Midbrain (tissue), 1 donor: ENCODE results near the gene TMEM273.

Source experiments
- DNase-seq: peaks from one replicate; lab custom pipeline; 2025; lab: John Stamatoyannopoulos, UW

The TMEM273 gene

DNA sequence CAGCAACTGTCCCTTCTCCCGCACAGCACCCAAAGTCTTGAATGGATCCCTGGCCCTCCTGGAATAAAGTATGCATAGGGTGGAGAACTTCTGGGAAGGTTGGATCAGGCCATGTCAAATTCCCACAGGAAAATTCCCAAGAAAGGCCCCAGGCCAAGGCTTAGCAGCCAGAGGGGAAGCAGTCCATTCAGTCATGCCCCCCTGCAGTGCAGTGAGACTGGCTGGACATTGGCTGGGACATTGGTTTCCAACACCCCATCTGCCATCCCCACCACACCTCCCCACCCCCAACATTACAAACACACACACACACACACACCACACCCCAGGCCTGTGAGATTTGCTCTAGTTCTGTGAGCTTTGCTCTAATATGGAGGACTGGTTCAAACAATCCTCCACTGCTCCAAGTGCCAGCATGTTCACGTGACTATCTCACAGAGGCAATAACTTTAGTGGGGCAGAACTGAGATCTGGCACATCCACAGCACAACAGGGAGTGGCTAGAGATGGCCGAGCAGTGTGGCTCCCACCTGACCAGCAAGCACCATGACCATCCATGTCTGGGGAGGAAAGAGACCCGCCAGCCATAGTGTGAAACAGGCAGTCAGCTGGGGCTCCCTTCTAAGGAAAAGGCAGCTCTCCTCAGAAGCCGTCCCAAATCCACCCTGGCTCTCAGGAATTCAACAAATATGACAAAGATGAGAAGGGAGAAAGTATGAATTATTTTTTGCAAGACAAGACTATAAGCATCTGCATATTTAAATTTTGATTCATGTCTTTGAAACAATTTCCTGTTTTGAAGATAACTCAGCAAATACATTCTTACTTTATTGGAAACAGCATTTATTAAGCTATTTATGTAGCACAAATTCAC lies 47.6 kb downstream of the TMEM273 start:
- no peak for DNase-seq

DNA sequence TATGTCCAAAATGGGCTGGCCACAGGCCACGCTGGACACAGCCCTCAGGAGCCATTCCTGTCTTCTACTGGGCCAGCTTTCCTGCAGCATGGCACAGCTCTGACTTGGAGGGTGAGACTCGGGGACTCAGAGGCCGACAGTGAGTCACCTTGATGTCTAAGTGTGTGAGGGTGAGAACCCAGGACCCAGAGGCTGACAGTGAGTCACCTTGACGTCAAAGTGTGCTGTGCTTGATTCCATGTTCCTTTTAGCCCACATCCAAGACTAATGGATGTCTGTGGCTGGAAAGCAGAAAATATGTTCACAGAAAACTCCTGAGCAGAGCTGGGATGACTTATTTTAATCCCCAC lies 48.4 kb downstream of the TMEM273 start:
- DNase-seq = no peak

DNA sequence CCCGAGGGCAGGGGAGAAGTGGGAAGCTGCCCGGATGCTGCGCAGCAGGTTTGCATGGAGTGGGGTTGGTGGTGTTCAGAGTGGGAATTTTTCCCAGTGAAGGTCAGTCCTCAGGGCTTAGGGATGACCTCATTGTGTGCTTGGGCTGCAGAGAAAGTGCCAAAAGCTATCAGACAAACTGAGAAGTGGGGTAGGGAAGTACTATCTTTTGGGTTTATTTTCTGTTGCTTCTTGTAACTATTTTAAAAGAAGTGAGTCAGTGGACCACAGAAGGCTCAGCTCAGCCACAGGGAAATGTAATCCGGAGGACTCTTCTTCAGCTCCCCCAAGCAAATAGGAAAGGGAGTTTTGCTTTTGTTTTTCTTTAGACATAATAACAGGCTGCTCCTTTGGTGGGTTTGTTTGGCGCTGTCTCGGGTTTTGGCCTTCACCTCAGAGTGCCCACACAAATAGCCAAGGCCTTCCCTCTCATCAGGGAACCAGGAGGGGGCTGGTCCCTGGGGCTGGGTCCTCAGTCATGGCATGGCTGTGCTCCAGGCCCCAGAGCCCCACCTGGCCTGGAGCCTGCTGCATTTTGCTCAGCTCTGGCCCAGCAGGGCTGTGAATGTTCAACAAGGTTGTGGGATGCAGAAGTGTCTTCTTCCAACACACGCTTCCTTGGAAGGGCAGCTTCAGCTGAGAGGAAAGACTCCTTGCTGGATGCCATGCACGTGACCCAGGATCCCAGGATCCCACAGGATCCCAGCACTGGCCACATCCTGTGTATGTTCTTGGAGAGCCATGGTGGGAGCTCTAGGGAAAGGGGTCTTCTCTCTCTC lies 49.0 kb downstream of the TMEM273 start:
- no peak for DNase-seq

DNA sequence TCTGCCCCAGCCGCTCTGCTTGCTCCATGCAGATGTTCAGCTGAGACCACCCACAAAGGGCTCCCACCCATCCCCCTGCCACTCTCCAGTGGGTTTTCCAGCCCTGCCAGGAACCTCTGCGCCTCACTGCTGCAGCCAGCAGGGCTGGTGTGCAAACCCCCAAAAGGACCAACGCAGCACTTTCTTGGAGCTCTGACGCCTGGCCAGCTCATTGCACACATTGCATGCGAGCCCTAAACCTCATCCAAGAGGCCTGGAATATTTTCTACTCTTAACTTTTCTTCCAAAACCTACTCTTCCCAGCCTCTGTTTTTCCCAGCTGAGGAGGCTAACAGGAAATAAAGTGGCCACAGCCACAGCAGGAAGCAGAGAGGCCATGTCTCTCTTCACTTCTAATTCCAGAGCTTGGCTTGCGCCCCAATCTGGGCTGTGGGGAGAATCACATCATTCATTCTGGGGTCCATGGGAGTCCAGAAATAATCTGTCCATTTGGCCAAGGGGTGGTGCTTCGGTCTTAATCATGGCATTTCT lies 49.8 kb downstream of the TMEM273 start:
- DNase-seq = no peak

DNA sequence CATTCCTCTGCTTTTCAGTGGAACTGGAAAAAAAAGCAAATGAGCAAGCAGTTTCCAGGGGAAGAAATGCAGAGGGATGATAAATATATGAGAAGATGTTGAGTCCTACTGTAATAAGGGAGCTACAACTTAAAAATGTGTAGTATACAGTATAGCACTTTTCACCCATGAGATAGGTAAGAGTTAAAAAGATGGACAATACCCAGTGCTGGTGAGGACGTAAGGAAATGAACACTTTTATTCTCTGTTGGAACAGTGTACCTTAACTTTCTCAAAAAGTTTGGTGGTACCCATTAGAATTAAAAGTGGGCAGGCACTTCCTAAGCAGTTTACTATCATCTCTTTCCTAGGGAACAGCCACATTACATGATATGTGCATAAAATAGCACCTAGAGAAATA lies 51.7 kb downstream of the TMEM273 start:
- no peak for DNase-seq

- DNase-seq = no peak
Observed at GRCh38 chr10:49135575-49136313, 52.4 kb downstream of the TMEM273 start.

DNA sequence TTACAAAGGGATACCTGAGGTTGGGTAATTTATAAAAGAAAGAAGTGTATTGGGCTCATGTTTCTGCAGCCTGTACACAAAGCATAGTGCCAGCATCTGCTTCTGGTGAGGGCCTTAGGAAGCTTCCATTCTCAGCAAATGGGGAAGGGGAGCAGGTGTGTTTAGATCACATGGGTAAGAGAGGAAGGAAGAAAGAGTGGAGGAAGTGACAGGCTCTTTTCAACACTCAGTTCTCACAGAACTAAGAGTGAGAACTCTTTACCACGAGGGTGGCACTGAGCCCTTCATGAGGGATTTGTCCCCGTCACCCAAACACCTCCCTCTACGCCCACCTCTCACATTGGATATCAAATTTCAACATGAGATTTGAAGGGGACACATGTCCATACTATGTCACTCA lies 53.9 kb downstream of the TMEM273 start:
- no peak for DNase-seq

- no peak for DNase-seq
Observed at GRCh38 chr10:49133706-49134248, 54.4 kb downstream of the TMEM273 start, which contains the start of gene FAM170B. FAM170B (minus strand) TSS chr10:49134021; CDS start chr10:49133918, 103 bp downstream.

DNA sequence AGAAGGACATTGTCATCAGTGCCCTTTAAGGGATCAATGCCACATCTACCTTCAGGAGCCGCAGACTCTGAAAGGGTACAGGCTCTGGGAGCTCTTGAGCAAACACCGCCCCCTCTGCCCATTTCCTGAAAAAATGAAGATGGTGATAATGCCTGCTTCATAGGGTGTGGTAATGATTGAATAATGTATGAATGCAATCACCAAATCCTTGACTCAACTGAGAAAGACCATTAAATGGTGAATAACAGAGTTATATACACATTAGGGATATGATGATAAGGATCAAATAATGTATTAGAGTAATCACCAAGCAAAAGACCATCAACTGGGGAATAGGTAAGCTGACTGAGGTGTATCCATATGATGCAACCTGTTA lies 55.8 kb downstream of the TMEM273 start:
- no peak for DNase-seq

DNA sequence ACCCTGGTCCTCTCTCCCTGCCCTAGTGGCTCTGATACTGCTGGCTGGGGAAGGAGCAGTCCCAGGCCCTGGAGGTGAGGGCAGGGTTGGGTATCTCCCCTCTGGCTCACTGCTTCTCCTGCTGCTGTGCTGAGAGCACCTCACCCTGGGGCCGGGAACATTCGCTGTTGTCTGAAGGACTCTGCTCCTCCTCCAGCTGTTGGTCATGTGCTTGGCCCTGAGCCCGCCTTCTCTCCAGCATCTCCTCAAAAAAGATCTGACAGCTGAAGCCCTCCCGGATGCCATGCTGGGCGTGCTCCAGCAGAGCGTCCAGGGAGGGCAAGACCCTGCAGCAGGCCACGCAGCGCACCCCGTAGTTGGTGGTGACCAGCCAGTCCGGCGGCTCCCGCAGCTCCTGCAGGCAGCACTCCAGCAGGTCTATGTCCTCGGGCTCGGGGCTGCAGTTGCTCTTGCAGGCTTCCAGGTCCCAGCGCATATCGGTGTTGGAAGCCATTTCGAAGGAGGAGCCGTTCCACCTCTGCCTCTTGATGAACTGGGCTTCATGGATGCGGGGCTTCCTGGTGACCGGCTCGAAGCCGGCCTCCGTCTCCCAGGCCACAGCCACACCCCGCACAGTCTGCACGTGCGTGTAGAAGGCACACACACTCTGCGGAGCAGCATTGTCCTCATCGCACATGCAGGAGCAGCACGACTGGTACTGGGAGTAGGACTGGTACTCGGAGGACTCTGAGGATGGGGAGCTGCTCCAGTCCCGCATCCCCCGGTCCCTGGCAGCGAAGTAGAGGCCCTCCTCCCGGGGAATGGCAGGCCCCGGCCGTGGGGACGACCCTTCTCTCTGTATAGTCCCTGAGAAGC lies 56.5 kb downstream of the TMEM273 start:
- DNase-seq = no peak

DNA sequence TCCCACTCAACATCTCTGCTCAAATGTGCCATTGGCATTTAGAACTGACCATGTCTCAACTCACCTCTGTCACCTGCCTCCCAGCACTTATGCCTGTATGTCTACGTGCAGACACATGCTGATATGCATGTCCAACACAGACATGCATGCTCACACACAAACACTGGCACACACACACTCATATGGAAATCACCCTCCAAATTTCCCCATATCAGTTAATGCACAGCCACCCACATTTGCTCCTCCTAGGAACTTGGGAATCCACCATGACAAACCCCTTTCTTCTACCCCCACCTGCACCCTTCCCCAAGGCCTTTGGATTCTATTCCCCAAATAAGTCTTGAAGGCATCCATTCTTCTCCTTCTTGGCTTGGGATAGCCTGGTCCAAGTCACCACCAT lies 58.8 kb downstream of the TMEM273 start:
- no peak for DNase-seq

- DNase-seq = no peak
Observed at GRCh38 chr10:49128854-49129253, 59.3 kb downstream of the TMEM273 start.

- DNase-seq = no peak
Observed at GRCh38 chr10:49123981-49124950, 63.9 kb downstream of the TMEM273 start.

DNA sequence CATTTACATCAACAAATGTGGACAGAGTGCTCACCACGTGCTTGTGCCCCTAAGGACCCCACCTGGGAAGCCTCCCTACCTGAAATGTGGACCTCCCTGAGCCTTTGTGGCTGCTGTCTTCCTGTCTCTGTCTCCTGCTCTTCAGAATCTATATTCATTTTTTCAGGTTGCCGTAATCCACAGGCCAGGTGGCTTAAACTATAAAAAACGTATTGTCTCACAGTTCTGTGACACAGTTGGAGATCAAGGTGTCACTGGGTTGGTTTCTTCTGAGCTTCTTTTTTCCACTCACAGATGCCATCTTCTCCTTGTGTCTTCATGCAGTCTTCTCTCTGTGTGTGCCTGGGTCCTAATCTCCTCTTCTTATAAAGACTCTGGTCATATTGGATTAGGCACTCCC lies 67.3 kb downstream of the TMEM273 start:
- DNase-seq = no peak

- no peak for DNase-seq
Observed at GRCh38 chr10:49119746-49120145, 68.4 kb downstream of the TMEM273 start.

GRCh38 chr10:49118430-49119074 lies 69.6 kb downstream of the TMEM273 start:
- DNase-seq = no peak

GRCh38 chr10:49117376-49118070 lies 70.7 kb downstream of the TMEM273 start:
- DNase-seq = no peak

DNA sequence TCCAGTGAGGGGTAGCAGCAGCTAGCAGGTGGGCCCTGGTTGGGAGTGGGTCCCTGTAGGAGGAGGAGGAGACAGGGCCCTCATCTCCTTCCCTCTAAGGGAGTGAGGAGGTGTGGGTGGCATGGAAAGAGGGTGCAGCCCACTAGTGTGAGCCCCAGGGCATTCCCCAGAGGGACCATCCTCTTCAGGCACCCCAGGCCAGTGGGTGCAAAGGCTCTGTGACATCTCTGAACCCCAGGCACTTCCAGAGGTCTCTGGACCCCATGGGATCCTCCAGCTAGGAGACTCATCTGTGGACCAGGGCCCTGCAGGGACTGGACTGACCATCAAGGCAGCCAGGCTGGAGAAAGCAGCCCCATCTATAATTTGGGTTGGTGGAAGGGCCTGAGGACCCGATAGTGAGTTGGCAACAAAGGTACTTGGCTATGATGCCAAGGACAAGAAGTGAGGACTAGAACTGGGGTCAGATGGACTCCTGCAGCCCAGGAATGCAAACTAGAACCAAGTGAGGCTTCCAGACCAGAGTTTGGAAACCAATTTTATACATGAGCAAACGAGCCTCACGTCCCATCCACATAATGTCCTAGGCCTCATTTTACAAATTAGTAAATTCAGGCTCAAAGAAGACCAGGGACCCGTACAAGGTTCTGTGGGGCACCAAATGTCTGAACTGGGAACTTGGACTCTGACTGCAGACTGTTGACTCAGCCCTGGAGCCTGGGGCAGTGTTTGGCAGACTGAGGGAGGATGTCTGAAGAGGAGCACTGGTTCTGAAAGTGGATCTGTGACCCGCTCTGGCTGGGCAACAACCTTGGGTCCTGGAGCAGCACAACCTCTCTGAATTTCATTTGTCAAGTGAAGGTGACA lies 71.4 kb downstream of the TMEM273 start:
- no peak for DNase-seq
